GM12872 (cell line): ENCODE data around the gene SPECC1.

Experiments
- CTCF ChIP-seq: IDR thresholded peaks from 3 replicates; pipeline ENCODE4 v1.5.1; 2011; ENCODE audit warnings: low read depth, mild to moderate bottlenecking, low read length, moderate library complexity; ENCODE audit not compliant: insufficient read depth

SPECC1 gene

GRCh38 chr17:20087538-20088250, 78.5 kb downstream of the SPECC1 start:
- TF ChIP-seq CTCF = no peak

DNA sequence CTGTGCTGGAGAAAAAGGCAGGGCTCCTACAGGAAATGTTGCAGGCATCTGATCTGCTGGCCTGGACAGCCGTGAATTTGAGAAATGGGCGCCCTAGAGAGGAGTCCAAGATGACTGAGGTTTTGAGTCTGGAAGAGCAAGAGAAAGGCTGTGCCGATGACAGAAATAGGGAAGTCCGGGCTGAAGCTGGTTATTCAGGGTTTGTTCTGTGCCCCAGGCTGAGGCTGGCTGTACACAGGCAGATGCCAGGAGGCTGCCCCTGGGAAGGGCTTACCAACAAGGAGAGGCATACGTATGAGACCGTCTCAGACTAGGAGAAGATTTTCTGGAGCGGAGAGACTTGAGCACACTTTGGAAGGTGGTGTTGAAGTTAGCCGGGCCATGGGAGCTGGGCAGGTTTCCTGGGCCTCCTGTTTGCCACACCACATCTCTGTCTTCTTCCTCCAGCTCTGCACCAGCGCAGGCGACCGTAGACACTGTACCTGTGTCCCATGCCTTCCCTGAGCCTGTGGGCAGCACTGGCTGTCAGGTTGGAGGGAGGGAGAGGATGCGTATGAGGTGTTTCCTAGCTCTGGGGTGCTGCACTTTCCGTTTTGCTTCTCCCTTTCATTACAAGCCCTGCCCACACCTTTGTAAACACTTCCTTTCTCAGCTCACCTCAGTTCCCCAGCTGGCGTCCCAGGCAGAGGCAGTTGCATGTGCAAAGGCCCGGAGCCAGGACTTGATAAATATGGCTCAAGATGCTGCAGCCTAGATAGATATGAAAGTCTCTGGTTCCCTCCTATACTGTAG, 80.8 kb downstream of the SPECC1 start:
- TF ChIP-seq CTCF = no peak

DNA sequence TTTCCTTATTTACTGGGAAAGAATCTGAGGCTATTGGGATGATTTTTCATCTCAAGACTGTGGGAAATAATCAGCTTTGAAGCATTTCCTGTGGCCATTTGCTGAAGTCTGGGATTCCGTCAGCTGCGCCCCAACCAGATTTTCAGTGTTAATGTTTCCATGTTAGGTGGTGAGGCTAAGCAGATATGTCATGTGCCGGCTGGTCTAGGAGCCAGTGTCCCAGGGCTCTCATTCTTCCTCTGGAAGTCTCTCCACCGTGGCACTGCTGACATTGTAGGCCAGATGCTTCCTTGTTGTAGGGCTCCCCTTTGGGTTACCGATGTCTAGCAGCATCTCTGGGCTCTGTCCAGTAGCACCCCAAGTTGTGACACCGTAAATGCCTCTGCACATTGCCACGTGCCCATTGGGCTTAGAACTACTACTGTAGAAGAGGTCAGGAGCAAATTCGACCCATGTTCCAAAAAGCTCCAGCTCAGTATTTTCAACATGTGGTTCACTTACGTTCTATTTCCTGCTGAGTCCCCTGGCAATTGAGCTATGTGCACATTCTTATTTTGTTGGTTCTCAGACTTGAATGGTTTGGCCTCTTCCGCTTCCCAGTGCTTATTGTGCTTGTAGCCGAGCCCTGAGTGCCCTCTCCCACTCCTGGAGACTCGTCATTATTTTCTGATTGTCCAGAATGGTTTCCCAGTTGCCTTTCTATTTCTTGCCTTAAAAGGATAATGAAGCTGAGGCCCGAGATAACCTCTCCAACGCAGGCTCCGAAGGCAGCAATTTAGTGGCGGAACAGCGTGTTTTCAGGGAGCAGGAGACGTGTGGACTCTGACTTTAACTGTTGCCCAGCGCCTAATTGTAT, 82.2 kb downstream of the SPECC1 start:
- no peak for TF ChIP-seq CTCF

GRCh38 chr17:20092261-20092867, 83.2 kb downstream of the SPECC1 start:
- no peak for TF ChIP-seq CTCF

DNA sequence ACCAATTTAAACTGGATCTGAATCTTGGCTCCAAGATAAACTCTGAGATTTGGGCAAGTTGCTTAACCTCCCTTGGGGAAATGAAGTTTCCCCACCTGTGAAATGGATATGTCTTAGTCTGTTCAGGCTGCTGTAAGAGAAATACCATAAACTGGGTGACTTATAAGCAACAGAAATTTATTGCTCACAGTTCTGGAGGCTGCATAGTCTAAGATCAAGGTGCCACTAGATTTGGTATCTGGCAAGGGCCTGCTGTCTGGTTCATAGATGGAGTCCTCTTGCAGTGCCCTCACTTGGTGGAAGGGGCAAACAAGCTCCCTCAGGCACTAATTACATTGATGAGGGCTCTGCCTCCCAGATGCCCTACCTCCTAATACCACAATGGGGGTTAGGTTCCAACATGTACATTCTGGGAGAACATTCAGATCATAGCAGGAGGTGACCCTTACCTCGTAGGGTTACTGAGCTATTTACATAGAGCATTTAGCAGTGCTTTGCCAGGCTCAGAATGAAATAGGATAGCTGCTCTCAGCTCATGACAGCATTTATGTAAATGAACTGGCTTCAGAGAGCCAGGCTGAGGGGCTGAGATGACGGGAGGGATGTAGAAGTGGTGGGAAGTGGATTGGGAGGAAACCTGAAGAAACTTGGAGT, 83.9 kb downstream of the SPECC1 start:
- no peak for TF ChIP-seq CTCF

DNA sequence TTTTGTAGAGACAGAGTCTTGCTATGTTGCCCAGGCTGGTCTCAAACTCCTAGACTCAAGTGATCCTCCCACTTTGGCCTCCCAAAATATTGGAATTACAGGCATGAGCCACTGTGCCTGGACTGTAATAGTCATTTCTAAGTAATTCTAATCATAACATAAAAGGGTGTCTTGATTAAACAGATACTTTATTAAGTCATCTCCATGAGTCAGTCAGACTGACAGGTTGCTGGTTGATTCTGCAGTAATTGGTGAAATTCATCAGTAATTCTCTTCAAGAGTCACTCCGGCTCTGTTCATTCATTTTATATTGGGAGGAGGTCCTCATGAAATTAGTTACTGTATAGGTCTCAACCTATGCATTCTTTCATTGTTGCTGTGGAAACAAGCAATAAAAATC, 85.6 kb downstream of the SPECC1 start:
- no peak for TF ChIP-seq CTCF
